ENCODE data around the gene NRDE2.

NRDE2 gene

GRCh38 chr14:90299408-90299807 lies 32.3 kb downstream of the NRDE2 start:
- DNase-seq (ENCODE audit: low read depth) = no peak

- no peak for DNase-seq (ENCODE audit: low read depth)
Measured at GRCh38 chr14:90297876-90298629, 33.7 kb downstream of the NRDE2 start.

- DNase-seq (ENCODE audit: low read depth) = no peak
Measured at GRCh38 chr14:90296641-90297040, 35.1 kb downstream of the NRDE2 start.

GRCh38 chr14:90295870-90296516 lies 35.7 kb downstream of the NRDE2 start:
- no peak for DNase-seq (ENCODE audit: low read depth)

GRCh38 chr14:90294872-90295271 lies 36.9 kb downstream of the NRDE2 start:
- DNase-seq (ENCODE audit: low read depth) = no peak

- no peak for DNase-seq (ENCODE audit: low read depth)
Measured at GRCh38 chr14:90293766-90294730, 37.7 kb downstream of the NRDE2 start.

GRCh38 chr14:90291699-90292098 lies 40.0 kb downstream of the NRDE2 start:
- DNase-seq (ENCODE audit: low read depth) = no peak

- no peak for DNase-seq (ENCODE audit: low read depth)
Measured at GRCh38 chr14:90290337-90291011, 41.3 kb downstream of the NRDE2 start.

- DNase-seq (ENCODE audit: low read depth) = no peak
Measured at GRCh38 chr14:90288651-90289355, 42.9 kb downstream of the NRDE2 start.

- no peak for DNase-seq (ENCODE audit: low read depth)
Measured at GRCh38 chr14:90287791-90288190, 44.0 kb downstream of the NRDE2 start.

- DNase-seq (ENCODE audit: low read depth) = no peak
Measured at GRCh38 chr14:90281756-90282155, 50.0 kb downstream of the NRDE2 start.

GRCh38 chr14:90281261-90281660 lies 50.5 kb downstream of the NRDE2 start:
- DNase-seq (ENCODE audit: low read depth) = no peak

- DNase-seq (ENCODE audit: low read depth) = no peak
Measured at GRCh38 chr14:90280096-90280495, 51.6 kb downstream of the NRDE2 start.

GRCh38 chr14:90278199-90279175 lies 53.3 kb downstream of the NRDE2 start:
- no peak for DNase-seq (ENCODE audit: low read depth)

- no peak for DNase-seq (ENCODE audit: low read depth)
Measured at GRCh38 chr14:90277581-90278198, 54.1 kb downstream of the NRDE2 start.

- no peak for DNase-seq (ENCODE audit: low read depth)
Measured at GRCh38 chr14:90276646-90277367, 54.9 kb downstream of the NRDE2 start.

GRCh38 chr14:90275820-90276219 lies 55.9 kb downstream of the NRDE2 start:
- no peak for DNase-seq (ENCODE audit: low read depth)

- no peak for DNase-seq (ENCODE audit: low read depth)
Measured at GRCh38 chr14:90275458-90275814, 56.3 kb downstream of the NRDE2 start.

- no peak for DNase-seq (ENCODE audit: low read depth)
Measured at GRCh38 chr14:90274808-90275457, 56.8 kb downstream of the NRDE2 start.
